Osteocyte (in vitro differentiated cells): ENCODE results near the gene LRRC74B. TPM values are rescaled to one million over a fixed set of nuclear protein-coding genes. Genes with fewer than 3 reads are reported as not detected.

Experiments used
- DNase-seq: peaks from one replicate; pipeline ENCODE4 v3.0.0; 2021; ENCODE audit warnings: mixed read lengths; ENCODE audit not compliant: unreplicated experiment; ENCODE audit errors: extremely low spot score
- H3K27ac Mint-ChIP-seq: one replicate; pipeline ENCODE4 v1.8.0; 2021; ENCODE audit warnings: mild to moderate bottlenecking, mixed read lengths; ENCODE audit not compliant: unreplicated experiment
- H3K27me3 Mint-ChIP-seq: one replicate; pipeline ENCODE4 v1.8.0; 2021; ENCODE audit warnings: mixed read lengths; ENCODE audit not compliant: unreplicated experiment
- H3K36me3 Mint-ChIP-seq: one replicate; pipeline ENCODE4 v1.8.0; 2021; ENCODE audit warnings: mixed read lengths; ENCODE audit not compliant: unreplicated experiment
- H3K4me1 Mint-ChIP-seq: one replicate; pipeline ENCODE4 v1.8.0; 2021; ENCODE audit warnings: mixed read lengths; ENCODE audit not compliant: unreplicated experiment
- H3K4me3 Mint-ChIP-seq: one replicate; pipeline ENCODE4 v1.8.0; 2021; ENCODE audit warnings: mild to moderate bottlenecking, moderate library complexity, mixed read lengths; ENCODE audit not compliant: unreplicated experiment
- H3K9me3 Mint-ChIP-seq: one replicate; pipeline ENCODE4 v1.8.0; 2021; ENCODE audit warnings: mixed read lengths; ENCODE audit not compliant: unreplicated experiment
- CTCF ChIP-seq: fragments of 200-600 bp; sonication (generic); IDR thresholded peaks from 2 replicates; pipeline ENCODE4 v1.5.0; 2021; ENCODE audit warnings: antibody characterized with exemption, mild to moderate bottlenecking, moderate library complexity
- microRNA-seq: library from miRNA; unstranded; fragments of <30 nt; microRNA quantifications from one replicate; pipeline ENCODE4 v1.1.0, GENCODE V29; 2020; ENCODE audit not compliant: unreplicated experiment
- total RNA-seq: library from RNA; stranded (reverse); gene quantifications from 2 replicates; pipeline ENCODE4 v1.2.1, GENCODE V29; 2021

Gene LRRC74B
- total RNA-seq, 1 donor from 2014 or later: not detected

GRCh38 chr22:21108379-21109115, 62.8 kb downstream of the LRRC74B start:
- Mint-ChIP-seq H3K4me1 (no peaks in the 10 kb centered on the region), H3K9me3 (no peaks in the 10 kb centered on the region), H3K27me3 (peaks cover 22% of the 10 kb centered on the region), H3K4me3 (no peak overlapping the region), H3K27ac (no peak overlapping the region), H3K36me3 (no peaks in the 10 kb centered on the region)
- TF ChIP-seq CTCF: no peak
- DNase-seq: no peak

Small RNAs within 50 kb of the gene (microRNA-seq; reads per million reads assigned to microRNA genes)
- not detected for gene MIR649

Other genes with a start within 250 kb of the LRRC74B start
- gene PI4KA, start 187.1 kb upstream of the LRRC74B start, total RNA-seq: 108 and 116 TPM in 2 replicates
- gene SNAP29, start 186.9 kb upstream of the LRRC74B start, total RNA-seq: 28.0 and 30.0 TPM in 2 replicates
- 56.0 and 58.8 TPM in 2 replicates for gene CRKL, start 128.5 kb upstream of the LRRC74B start, total RNA-seq
- 0.65 and 0.99 TPM in 2 replicates for gene AIFM3, start 78.7 kb upstream of the LRRC74B start, total RNA-seq
- gene LZTR1, start 63.6 kb upstream of the LRRC74B start, total RNA-seq: 89.4 and 91.5 TPM in 2 replicates
- gene THAP7, start 43.8 kb upstream of the LRRC74B start, total RNA-seq: 24.8 and 27.0 TPM in 2 replicates
- 2.6 and 3.5 TPM in 2 replicates for gene P2RX6, start 30.8 kb upstream of the LRRC74B start, total RNA-seq
- gene SLC7A4, start 13.4 kb upstream of the LRRC74B start, total RNA-seq: not detected in 2 replicates